Liver (tissue), 9 donors: ENCODE data around the gene BUB3. TPM values are rescaled to one million over a fixed set of nuclear protein-coding genes. Genes with fewer than 3 reads are reported as not detected.
A peak's percentile ranks its signal among the peaks of the same experiment; 100 is the strongest.

ENCODE experiments used
- DNase-seq: peaks from one replicate; pipeline ENCODE4 v3.0.0-alpha.2; 2017; ENCODE audit warnings: low spot score
- H3K27ac ChIP-seq, 2 donors: one replicate each; pipeline ENCODE4 v1.7.0; 2013; ENCODE audit warnings: inconsistent platforms in 2 of 2, low read length in 2 of 2, control low read depth in 1 of 2, low read depth in 1 of 2, mild to moderate bottlenecking in 1 of 2
- H3K27me3 ChIP-seq, 4 donors: one replicate each; pipeline versions ENCODE4 v1.6.1 to v1.7.0; 2013; ENCODE audit warnings: low read length in 3 of 4, inconsistent platforms in 1 of 4, mild to moderate bottlenecking in 1 of 4, moderate library complexity in 1 of 4; ENCODE audit not compliant: control insufficient read depth in 4 of 4, insufficient read depth in 4 of 4
- H3K36me3 ChIP-seq, 4 donors: one replicate each; pipeline versions ENCODE4 v1.6.1 to v1.7.0; 2013; ENCODE audit warnings: low read length in 3 of 4, mild to moderate bottlenecking in 3 of 4, low read depth in 1 of 4, moderate library complexity in 1 of 4; ENCODE audit not compliant: control insufficient read depth in 4 of 4, insufficient read depth in 3 of 4
- H3K4me1 ChIP-seq, 4 donors: one replicate each; pipeline versions ENCODE4 v1.6.1 to v1.7.0; 2013; ENCODE audit warnings: low read length in 3 of 4, mild to moderate bottlenecking in 3 of 4, moderate library complexity in 1 of 4; ENCODE audit not compliant: control insufficient read depth in 4 of 4, insufficient read depth in 4 of 4
- H3K4me3 ChIP-seq, 3 donors: one replicate each; pipeline versions ENCODE4 v1.6.1 to v1.7.0; 2013; ENCODE audit warnings: low read length in 3 of 3, control low read depth in 1 of 3, low read depth in 1 of 3, mild to moderate bottlenecking in 1 of 3
- H3K9ac ChIP-seq, 2 donors: one replicate each; pipeline ENCODE4 v1.7.0; 2013; ENCODE audit warnings: low read length in 2 of 2, mild to moderate bottlenecking in 2 of 2, moderate library complexity in 2 of 2, control low read depth in 1 of 2, low read depth in 1 of 2
- H3K9me3 ChIP-seq, 4 donors: one replicate each; pipeline versions ENCODE4 v1.6.1 to v1.7.0; 2013; ENCODE audit warnings: low read length in 3 of 4; ENCODE audit not compliant: control insufficient read depth in 4 of 4
- EGR1 ChIP-seq, 2 donors: IDR thresholded peaks; 2 replicates each; pipeline ENCODE4 v1.6.1; 2016 to 2018; ENCODE audit warnings: antibody characterized with exemption in 2 of 2, low read depth in 2 of 2
- FOXA1 ChIP-seq: IDR thresholded peaks from 2 replicates; pipeline ENCODE4 v1.6.1; 2016; ENCODE audit warnings: antibody characterized with exemption
- GABPA ChIP-seq, 2 donors: IDR thresholded peaks in 1 of 2; conservative IDR thresholded peaks in 1 of 2; 2 replicates each; pipeline ENCODE4 v1.6.1; 2016; ENCODE audit warnings: antibody characterized with exemption in 2 of 2, mild to moderate bottlenecking in 1 of 2, moderate library complexity in 1 of 2
- HNF4A ChIP-seq, 2 donors: conservative IDR thresholded peaks; 2 replicates each; pipeline ENCODE4 v1.6.1; 2016; ENCODE audit warnings: antibody characterized with exemption in 2 of 2, mild to moderate bottlenecking in 2 of 2
- HNF4G ChIP-seq: IDR thresholded peaks from 2 replicates; pipeline ENCODE4 v1.6.1; 2016; ENCODE audit warnings: antibody characterized with exemption
- JUND ChIP-seq, 2 donors: IDR thresholded peaks; 2 replicates each; pipeline ENCODE4 v1.6.1; 2016; ENCODE audit warnings: antibody characterized with exemption in 2 of 2
- NR2F2 ChIP-seq: IDR thresholded peaks from 2 replicates; pipeline ENCODE4 v1.6.1; 2016; ENCODE audit warnings: antibody characterized with exemption
- RAD21 ChIP-seq, 2 donors: IDR thresholded peaks; 2 replicates each; pipeline ENCODE4 v1.6.1; 2016; ENCODE audit warnings: antibody characterized with exemption in 2 of 2, mild to moderate bottlenecking in 2 of 2
- RXRA ChIP-seq, 2 donors: IDR thresholded peaks; 2 replicates each; pipeline ENCODE4 v1.6.1; 2017 to 2018; ENCODE audit warnings: antibody characterized with exemption in 2 of 2, mild to moderate bottlenecking in 1 of 2
- TAF1 ChIP-seq: conservative IDR thresholded peaks from 2 replicates; pipeline ENCODE4 v1.6.1; 2016; ENCODE audit warnings: antibody characterized with exemption, mild to moderate bottlenecking
- WGBS: extraction: QIAGEN DNeasy Blood & Tissue Kit; methylation state at CpG from one replicate; pipeline ENCODE4 v1.1.7; 2013; 5-methylcytosine and 5-hydroxymethylcytosine counted together
- polyA plus RNA-seq, 2 donors: library from polyadenylated mRNA; stranded (reverse) in 1 of 2; unstranded in 1 of 2; fragments of 200-250 nt in 1 of 2; fragments of >200 nt in 1 of 2; fragmentation: Nextera tagmentation in 1 of 2; extraction: Ambion mirVana in 1 of 2; gene quantifications; one replicate each; pipeline versions ENCODE4 v1.2.1 to v1.2.3, GENCODE V29; 2013 to 2015
- total RNA-seq, 2 donors: library from RNA; depleted of rRNA; stranded (reverse); fragments of >200 nt; gene quantifications; one replicate each; pipeline ENCODE4 v1.2.3, GENCODE V29; 2014
- TF ChIP-seq, protein P1 (sequence below): fragments of 150-350 bp; IDR thresholded peaks from 2 replicates; pipeline ENCODE4 v1.5.1; 2017; ENCODE audit warnings: improper control_type of control experiment, low read depth, low read length; ENCODE audit not compliant: missing input control
- TF ChIP-seq, protein P2 (sequence below): IDR thresholded peaks from 2 replicates; pipeline ENCODE4 v1.6.1; 2016; ENCODE audit warnings: antibody characterized with exemption, mild to moderate bottlenecking
- donor health status: healthy.
- donor health status: healthy.
- donor health status: healthy.
- donor health status: healthy.
- donor health status: healthy.

BUB3 gene
- total and polyA plus RNA-seq, 4 donors, result 27.1 to 90.9 (median 41.6) TPM

DNA sequence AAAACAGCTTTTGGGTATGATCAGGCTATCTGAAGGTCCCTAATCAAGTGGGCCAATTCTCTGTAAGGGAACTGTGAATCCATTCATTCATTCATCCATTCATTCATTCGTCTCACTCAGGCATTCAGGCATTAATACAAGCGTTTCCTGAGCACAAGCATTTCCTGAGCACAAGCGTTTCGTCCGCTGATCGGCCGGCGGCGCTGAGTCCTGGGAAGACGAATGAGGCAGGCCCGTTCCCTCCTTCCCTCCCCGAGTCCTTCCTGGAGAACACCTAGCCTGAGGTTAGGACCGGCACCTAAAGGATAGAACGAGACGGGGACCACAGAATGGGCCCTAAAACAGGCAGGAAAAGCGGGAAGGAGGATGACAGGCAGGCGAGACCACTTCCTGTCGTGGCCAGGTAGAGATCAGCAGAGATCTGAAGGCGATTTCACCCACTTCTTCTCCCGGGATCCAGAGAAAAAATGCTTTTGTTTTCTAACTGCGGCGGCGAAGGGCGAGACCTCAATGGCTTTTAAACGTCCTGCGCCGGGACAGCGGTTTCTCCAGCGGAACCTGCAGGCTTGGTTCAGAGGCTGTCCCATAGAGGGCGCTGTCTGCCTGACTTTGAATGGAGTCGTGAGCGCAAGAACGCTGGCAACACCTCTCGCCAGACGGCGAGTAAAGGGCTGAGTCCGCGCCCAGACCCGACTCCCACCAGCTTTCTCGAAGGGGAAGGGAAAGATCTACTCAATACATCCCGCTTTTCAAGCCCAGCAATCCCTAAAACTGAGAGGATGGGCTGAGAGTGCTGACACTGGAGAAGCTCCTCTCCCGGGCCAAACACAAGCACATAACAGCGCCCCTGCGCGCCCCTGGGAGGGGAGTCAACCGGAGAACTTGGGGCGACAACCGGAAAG lies 21.4 kb upstream of the BUB3 start:
- Histone ChIP-seq H3K9ac (no peak overlapping the region), H3K4me3 (peak overlapping the region in 1 of 3 donors; percentile 27), H3K9me3 (peaks cover 0 to 5% (median 0%) of the 10 kb centered on the region in 4 donors), H3K27ac (no peak overlapping the region), H3K4me1 (peaks cover 16 to 40% (median 30%) of the 10 kb centered on the region in 4 donors), H3K27me3 (peaks cover 13 to 25% (median 22%) of the 10 kb centered on the region in 4 donors), H3K36me3 (no peaks in the 10 kb centered on the region)
- WGBS, result 7% methylated on average over 48 of the region's 48 CpGs
- peak; percentile 85 for DNase-seq
- TF ChIP-seq, protein P1, sequence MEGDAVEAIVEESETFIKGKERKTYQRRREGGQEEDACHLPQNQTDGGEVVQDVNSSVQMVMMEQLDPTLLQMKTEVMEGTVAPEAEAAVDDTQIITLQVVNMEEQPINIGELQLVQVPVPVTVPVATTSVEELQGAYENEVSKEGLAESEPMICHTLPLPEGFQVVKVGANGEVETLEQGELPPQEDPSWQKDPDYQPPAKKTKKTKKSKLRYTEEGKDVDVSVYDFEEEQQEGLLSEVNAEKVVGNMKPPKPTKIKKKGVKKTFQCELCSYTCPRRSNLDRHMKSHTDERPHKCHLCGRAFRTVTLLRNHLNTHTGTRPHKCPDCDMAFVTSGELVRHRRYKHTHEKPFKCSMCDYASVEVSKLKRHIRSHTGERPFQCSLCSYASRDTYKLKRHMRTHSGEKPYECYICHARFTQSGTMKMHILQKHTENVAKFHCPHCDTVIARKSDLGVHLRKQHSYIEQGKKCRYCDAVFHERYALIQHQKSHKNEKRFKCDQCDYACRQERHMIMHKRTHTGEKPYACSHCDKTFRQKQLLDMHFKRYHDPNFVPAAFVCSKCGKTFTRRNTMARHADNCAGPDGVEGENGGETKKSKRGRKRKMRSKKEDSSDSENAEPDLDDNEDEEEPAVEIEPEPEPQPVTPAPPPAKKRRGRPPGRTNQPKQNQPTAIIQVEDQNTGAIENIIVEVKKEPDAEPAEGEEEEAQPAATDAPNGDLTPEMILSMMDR, result peak; percentile 94
- TF ChIP-seq GABPA (IDR thresholded peaks at IDR 0.05 in 1 of 2, conservative IDR thresholded peaks at IDR 0.05 in 1 of 2), result no peak
- TF ChIP-seq FOXA1, result no peak
- TF ChIP-seq JUND (IDR thresholded peaks at IDR 0.05), result no peak
- no peak for TF ChIP-seq HNF4G
- no peak for TF ChIP-seq TAF1
- TF ChIP-seq RAD21 (IDR thresholded peaks at IDR 0.05), result peak; percentile 87 to 94
- TF ChIP-seq RXRA (IDR thresholded peaks at IDR 0.05), result no peak
- TF ChIP-seq NR2F2, result no peak
- TF ChIP-seq HNF4A (conservative IDR thresholded peaks at IDR 0.05), result no peak
- TF ChIP-seq EGR1 (IDR thresholded peaks at IDR 0.05; ENCODE audit: low read depth in 2 of 2), result no peak

DNA sequence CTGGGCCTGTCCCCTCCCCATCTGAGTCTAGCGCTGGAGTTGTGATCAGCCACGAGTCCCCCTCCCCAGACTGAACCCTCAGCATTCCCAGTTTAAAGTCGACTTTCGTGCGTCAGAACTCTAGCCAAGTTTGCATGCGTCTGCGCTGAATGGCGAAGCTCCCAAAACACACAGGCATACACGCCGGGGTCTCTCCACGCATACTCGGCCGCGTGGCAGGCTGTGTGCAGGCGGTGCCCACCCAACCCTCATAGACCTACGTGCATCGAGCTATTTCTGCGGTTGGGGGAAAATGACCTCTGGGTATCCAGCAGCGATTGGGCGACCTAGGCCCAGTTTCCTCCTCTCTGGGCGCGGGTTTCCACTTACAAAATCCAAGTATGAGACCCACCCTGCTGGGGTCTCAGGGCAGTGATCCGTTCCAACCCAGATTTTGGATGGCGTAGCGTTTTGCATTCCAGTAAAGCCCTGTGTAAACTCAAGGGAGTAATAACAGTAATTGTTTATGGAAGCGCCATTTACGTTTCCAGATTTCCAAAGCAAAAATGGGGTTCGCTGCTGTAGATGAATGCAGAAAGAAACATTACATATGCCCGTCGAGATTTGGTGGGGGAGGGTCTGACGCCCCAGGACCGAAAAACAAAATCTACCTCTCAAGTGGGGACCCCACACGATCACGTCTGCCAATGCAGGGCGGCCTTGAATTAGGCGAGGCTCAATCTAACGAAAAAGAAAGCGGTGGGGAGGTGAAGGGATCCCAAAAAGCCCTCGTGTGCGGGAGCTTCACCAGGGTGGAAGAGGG lies 20.5 kb upstream of the BUB3 start:
- H3K4me3 ChIP-seq, result peak overlapping the region in 1 of 3 donors; percentile 10
- no peak overlapping the region for H3K9ac ChIP-seq
- peaks cover 0 to under 1% (median 0%) of the 10 kb centered on the region in 4 donors for H3K9me3 ChIP-seq
- no peaks in the 10 kb centered on the region for H3K36me3 ChIP-seq
- no peak overlapping the region for H3K27ac ChIP-seq
- TF ChIP-seq, protein P2, sequence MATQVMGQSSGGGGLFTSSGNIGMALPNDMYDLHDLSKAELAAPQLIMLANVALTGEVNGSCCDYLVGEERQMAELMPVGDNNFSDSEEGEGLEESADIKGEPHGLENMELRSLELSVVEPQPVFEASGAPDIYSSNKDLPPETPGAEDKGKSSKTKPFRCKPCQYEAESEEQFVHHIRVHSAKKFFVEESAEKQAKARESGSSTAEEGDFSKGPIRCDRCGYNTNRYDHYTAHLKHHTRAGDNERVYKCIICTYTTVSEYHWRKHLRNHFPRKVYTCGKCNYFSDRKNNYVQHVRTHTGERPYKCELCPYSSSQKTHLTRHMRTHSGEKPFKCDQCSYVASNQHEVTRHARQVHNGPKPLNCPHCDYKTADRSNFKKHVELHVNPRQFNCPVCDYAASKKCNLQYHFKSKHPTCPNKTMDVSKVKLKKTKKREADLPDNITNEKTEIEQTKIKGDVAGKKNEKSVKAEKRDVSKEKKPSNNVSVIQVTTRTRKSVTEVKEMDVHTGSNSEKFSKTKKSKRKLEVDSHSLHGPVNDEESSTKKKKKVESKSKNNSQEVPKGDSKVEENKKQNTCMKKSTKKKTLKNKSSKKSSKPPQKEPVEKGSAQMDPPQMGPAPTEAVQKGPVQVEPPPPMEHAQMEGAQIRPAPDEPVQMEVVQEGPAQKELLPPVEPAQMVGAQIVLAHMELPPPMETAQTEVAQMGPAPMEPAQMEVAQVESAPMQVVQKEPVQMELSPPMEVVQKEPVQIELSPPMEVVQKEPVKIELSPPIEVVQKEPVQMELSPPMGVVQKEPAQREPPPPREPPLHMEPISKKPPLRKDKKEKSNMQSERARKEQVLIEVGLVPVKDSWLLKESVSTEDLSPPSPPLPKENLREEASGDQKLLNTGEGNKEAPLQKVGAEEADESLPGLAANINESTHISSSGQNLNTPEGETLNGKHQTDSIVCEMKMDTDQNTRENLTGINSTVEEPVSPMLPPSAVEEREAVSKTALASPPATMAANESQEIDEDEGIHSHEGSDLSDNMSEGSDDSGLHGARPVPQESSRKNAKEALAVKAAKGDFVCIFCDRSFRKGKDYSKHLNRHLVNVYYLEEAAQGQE, result no peak
- TF ChIP-seq HNF4A (conservative IDR thresholded peaks at IDR 0.05), result no peak
- TF ChIP-seq FOXA1, result no peak
- TF ChIP-seq JUND (IDR thresholded peaks at IDR 0.05), result no peak
- 9% methylated on average over 40 of the region's 40 CpGs for WGBS
- peaks cover 18 to 40% (median 31%) of the 10 kb centered on the region in 4 donors for H3K4me1 ChIP-seq
- peaks cover 13 to 23% (median 22%) of the 10 kb centered on the region in 4 donors for H3K27me3 ChIP-seq
- DNase-seq, result no peak
